B cell (primary cell): Measurements from ENCODE around the gene MIDN.

Experiments
- CTCF ChIP-seq: fragments of 200-600 bp; IDR thresholded peaks from one replicate; pipeline ENCODE4 v1.8.0; 2022; ENCODE audit warnings: antibody characterized with exemption, mild to moderate bottlenecking
- EZH2 ChIP-seq: IDR thresholded peaks from 2 replicates; pipeline ENCODE4 v1.6.1; 2012; ENCODE audit warnings: borderline replicate concordance, low read depth, mild to moderate bottlenecking, moderate library complexity, low read length; ENCODE audit not compliant: insufficient read depth, poor library complexity, severe bottlenecking

- no peak for TF ChIP-seq CTCF
- no peak for TF ChIP-seq EZH2
Measured at GRCh38 chr19:1253514-1254080, 5.2 kb downstream of the MIDN start.
